Spleen (tissue), 11 donors: ENCODE measurements around the gene HSPB2. TPM values are rescaled to one million over a fixed set of nuclear protein-coding genes. Genes with fewer than 3 reads are reported as not detected.

Source experiments
- DNase-seq: peaks from one replicate; pipeline ENCODE4 v3.0.0-alpha.2; 2020
- H3K27ac ChIP-seq, 8 donors: fragments of 200-600 bp; sonication (generic) in 7 of 8; 1 replicate in 4 of 8; 2 replicates in 4 of 8; pipeline versions ENCODE4 v1.5.0 to v1.8.0; 2016 to 2021; ENCODE audit warnings: inconsistent platforms in 4 of 8, mild to moderate bottlenecking in 4 of 8, moderate library complexity in 1 of 8
- H3K27me3 ChIP-seq, 7 donors: fragments of 200-600 bp; sonication (generic) in 6 of 7; replicated peaks in 1 of 7; 1 replicate in 4 of 7; 2 replicates in 3 of 7; pipeline versions ENCODE4 v1.5.0 to v1.8.0; 2016 to 2021; ENCODE audit warnings: inconsistent platforms in 3 of 7, mild to moderate bottlenecking in 1 of 7
- H3K36me3 ChIP-seq, 6 donors: fragments of 200-600 bp; sonication (generic) in 5 of 6; 1 replicate in 4 of 6; 2 replicates in 2 of 6; pipeline versions ENCODE4 v1.5.0 to v1.8.0; 2016 to 2021; ENCODE audit warnings: inconsistent platforms in 2 of 6
- H3K4me1 ChIP-seq, 6 donors: fragments of 200-600 bp; sonication (generic) in 5 of 6; 1 replicate in 3 of 6; 2 replicates in 3 of 6; pipeline versions ENCODE4 v1.5.0 to v1.8.0; 2016 to 2021; ENCODE audit warnings: inconsistent platforms in 3 of 6
- H3K4me3 ChIP-seq, 8 donors: fragments of 200-600 bp; sonication (generic) in 7 of 8; 1 replicate in 4 of 8; 2 replicates in 4 of 8; pipeline versions ENCODE4 v1.5.0 to v1.8.0; 2016 to 2021; ENCODE audit warnings: inconsistent platforms in 4 of 8, mild to moderate bottlenecking in 4 of 8, moderate library complexity in 2 of 8
- H3K9me3 ChIP-seq, 8 donors: fragments of 200-600 bp; sonication (generic) in 7 of 8; 1 replicate in 4 of 8; 2 replicates in 4 of 8; pipeline versions ENCODE4 v1.5.0 to v1.8.0; 2016 to 2021; ENCODE audit warnings: inconsistent platforms in 4 of 8
- POLR2A ChIP-seq, 3 donors: fragments of 450-650 bp; IDR thresholded peaks; one replicate each; pipeline ENCODE4 v1.5.1; 2017; ENCODE audit warnings: antibody characterized with exemption in 3 of 3, mild to moderate bottlenecking in 1 of 3
- POLR2AphosphoS5 ChIP-seq, 3 donors: sonication (generic); formaldehyde crosslinking; IDR thresholded peaks; one replicate each; pipeline ENCODE4 v1.5.1; 2017; ENCODE audit warnings: antibody characterized with exemption in 3 of 3
- WGBS, 5 donors: extraction: QIAGEN DNeasy Blood & Tissue Kit in 3 of 5; methylation state at CpG; one replicate each; pipeline versions ENCODE4 v1.1.5 to v1.1.7; 2013 to 2018; 5-methylcytosine and 5-hydroxymethylcytosine counted together
- intact Hi-C: fragments of 100-400 bp; cut with DNase I; formaldehyde crosslinking; loops from one replicate; pipeline ENCODE4 v1.15.0; 2023; ENCODE audit warnings: low total_unique reads
- polyA plus RNA-seq, 3 donors: library from polyadenylated mRNA; stranded (reverse); fragments of 200-250 nt; gene quantifications; one replicate each; pipeline ENCODE4 v1.2.1, GENCODE V29; 2013
- total RNA-seq, 7 donors: library from RNA; depleted of rRNA in 3 of 7; stranded (reverse); fragments of >200 nt in 3 of 7; fragmentation: NEBNext Ultra II Directional in 4 of 7; extraction: Animal tissue kit (Norgen Biotek cat#: 25700) in 4 of 7; gene quantifications; one replicate each; pipeline versions ENCODE4 v1.1.0 to v1.2.1, GENCODE V29; 2016 to 2021
- TF ChIP-seq, protein P1 (sequence below), 11 experiments: fragments of 200-600 bp in 7 of 11; fragments of 450-650 bp in 4 of 11; sonication (generic) in 4 of 11; IDR thresholded peaks in 8 of 11; conservative IDR thresholded peaks in 3 of 11; 1 replicate in 7 of 11; 2 replicates in 4 of 11; pipeline versions ENCODE4 v1.4.0 to v1.8.0; 2016 to 2021; ENCODE audit warnings: antibody characterized with exemption in 11 of 11, inconsistent platforms in 4 of 11, mild to moderate bottlenecking in 1 of 11
- donor health status: healthy with polysubstance abuse.
- donor health status: DM: no; HTN: no; CAD: no; lungs with moderate emphysema.
- donor health status: DM: no; HTN: no; CAD: no.
- donor health status: Bipolar disorder and iron deficiency.
- donor health status: healthy.
- donor health status: DM: no; HTN: no; CAD: no.
- donor health status: DM: yes; HTN: yes; CAD: no.

HSPB2 gene
- total and polyA plus RNA-seq, 10 donors: 0.60 to 6.0 (median 1.8) TPM; not detected in 2

DNA sequence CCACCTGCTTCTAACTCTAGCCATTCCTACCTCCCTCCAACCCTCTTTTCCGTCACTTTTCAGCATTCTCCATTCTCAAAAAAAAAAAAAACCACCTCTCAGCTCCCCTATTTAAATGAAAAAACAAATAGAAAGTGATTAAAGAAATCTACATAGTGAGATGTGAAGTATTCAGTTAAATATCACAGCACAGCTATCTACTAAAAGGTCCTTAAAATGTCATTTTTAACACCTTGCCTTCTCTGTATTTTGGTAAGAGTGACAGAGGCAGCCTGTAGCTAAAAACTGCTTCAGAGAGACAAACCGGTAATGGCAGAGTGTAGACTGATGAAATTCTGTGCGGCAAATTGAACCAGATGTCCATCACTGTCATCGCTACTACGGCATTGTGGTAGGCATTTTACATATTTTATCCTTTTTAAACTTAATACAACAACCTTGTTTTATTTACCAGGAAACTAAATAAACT lies 40.8 kb upstream of the HSPB2 start:
- Histone ChIP-seq H3K4me3 (peak overlapping the region; percentile 81 to 98 (median 92)), H3K36me3 (peaks cover 0 to 45% (median 23%) of the 10 kb centered on the region in 6 donors), H3K27ac (peak overlapping the region; percentile 91 to 96 (median 93)), H3K27me3 (no peaks in the 10 kb centered on the region), H3K9me3 (no peaks in the 10 kb centered on the region), H3K4me1 (peaks cover 9 to 38% (median 20%) of the 10 kb centered on the region in 6 donors)
- no peak for DNase-seq
- intact Hi-C loops: no loop called here
- TF ChIP-seq POLR2AphosphoS5 (IDR thresholded peaks at IDR 0.05) (no peak), POLR2A (IDR thresholded peaks at IDR 0.05) (no peak)
- TF ChIP-seq, protein P1, sequence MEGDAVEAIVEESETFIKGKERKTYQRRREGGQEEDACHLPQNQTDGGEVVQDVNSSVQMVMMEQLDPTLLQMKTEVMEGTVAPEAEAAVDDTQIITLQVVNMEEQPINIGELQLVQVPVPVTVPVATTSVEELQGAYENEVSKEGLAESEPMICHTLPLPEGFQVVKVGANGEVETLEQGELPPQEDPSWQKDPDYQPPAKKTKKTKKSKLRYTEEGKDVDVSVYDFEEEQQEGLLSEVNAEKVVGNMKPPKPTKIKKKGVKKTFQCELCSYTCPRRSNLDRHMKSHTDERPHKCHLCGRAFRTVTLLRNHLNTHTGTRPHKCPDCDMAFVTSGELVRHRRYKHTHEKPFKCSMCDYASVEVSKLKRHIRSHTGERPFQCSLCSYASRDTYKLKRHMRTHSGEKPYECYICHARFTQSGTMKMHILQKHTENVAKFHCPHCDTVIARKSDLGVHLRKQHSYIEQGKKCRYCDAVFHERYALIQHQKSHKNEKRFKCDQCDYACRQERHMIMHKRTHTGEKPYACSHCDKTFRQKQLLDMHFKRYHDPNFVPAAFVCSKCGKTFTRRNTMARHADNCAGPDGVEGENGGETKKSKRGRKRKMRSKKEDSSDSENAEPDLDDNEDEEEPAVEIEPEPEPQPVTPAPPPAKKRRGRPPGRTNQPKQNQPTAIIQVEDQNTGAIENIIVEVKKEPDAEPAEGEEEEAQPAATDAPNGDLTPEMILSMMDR (IDR thresholded peaks at IDR 0.05 in 8 of 11, conservative IDR thresholded peaks at IDR 0.05 in 3 of 11): no peak
- WGBS, 5 donors: 61 to 68% (median 64%) methylated on average over 5 of the region's 5 CpGs

DNA sequence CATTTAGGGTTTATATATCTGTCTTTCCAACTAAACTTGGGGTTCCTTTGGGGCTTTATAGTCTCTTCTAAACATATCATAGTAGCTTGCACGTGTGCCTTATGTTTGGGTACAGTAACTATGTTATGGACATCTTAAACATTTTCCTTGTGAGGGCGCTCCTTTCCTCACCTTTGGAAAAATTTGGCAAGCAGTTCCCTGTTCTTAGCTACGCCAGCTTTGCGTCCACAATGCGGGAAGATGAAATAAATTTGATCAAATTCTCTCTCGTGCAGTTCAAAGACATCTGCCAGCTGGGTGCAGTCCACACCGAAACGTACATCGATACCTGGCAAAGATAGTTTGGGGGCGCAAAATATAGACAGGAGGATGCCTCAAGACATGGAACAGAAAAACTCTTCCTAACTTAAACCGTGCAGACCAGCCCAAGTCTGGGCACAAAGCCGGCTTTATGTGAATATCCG lies 34.1 kb upstream of the HSPB2 start:
- TF ChIP-seq, protein P1 (IDR thresholded peaks at IDR 0.05 in 8 of 11, conservative IDR thresholded peaks at IDR 0.05 in 3 of 11): no peak
- TF ChIP-seq POLR2AphosphoS5 (IDR thresholded peaks at IDR 0.05): no peak
- no peak for TF ChIP-seq POLR2A (IDR thresholded peaks at IDR 0.05)
- no peak for DNase-seq
- Histone ChIP-seq H3K9me3 (no peaks in the 10 kb centered on the region), H3K27ac (peak overlapping the region; percentile 93 to 97 (median 96)), H3K36me3 (peaks cover 0 to 28% (median 8%) of the 10 kb centered on the region in 6 donors), H3K4me1 (peaks cover 8 to 30% (median 17%) of the 10 kb centered on the region in 6 donors), H3K4me3 (peak overlapping the region; percentile 32 to 82 (median 68)), H3K27me3 (no peaks in the 10 kb centered on the region)
- intact Hi-C loops: loop anchor here (2.0 kb wide), 1 partner anchor 48 kb away; no protein-coding TSS in a partner anchor
- WGBS, 5 donors: 0 to 2% (median 0%) methylated on average over 13 of the region's 13 CpGs

DNA sequence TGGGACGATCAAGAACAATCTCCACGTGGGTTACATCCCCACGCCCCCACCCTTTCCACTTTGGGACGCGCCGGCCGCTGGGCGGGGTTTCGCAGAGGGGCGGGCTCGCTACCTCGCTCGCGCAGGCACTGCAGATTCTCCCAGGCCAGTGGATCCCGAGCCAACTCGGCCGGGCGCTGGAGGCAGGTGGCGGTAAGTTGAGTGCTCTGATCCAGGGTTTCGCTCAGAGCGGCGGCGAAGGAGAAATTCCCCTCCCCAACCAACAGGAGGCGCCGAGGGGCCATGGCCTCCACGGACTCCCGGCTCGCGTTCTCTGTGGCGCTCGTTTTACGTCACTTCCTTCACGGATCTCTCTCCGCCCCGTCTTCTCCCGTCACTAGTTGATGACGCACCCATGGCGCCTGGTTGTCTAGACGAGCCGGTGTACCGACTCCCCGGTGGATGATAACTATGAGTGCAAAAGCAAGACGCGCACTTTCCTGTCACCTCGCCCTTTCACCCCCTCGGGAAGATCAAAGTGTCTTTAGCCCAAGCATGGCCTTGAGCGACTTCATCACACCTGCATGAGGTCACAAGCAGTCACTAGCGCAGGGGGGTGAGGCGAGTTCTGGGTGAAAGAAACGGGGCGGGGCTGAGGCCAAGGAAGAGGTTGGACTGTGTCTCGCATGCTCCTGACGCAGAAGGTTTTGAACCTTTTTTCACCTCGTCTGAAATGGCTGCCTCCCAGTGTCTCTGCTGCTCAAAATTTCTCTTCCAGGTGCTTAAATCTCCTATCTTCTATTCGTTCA lies 33.5 kb upstream of the HSPB2 start, which contains the start of the genes CFAP68 and FDXACB1:
CFAP68 (plus strand) TSS at position 693 of the 788 bp plus-strand sequence; CDS start at position 713, 20 bp downstream.
FDXACB1 (minus strand) TSS at position 317 of the 788 bp plus-strand sequence; CDS start at position 284, 33 bp downstream.
- H3K27ac ChIP-seq: peak within 1 kb of the TSS; percentile 93 to 97 (median 96)
- H3K4me3 ChIP-seq: peak within 1 kb of the TSS; percentile 32 to 82 (median 68)
- H3K9me3 ChIP-seq: no peaks in the 10 kb centered on the region
- peak; percentile 99 for DNase-seq
- no peaks in the 10 kb centered on the region for H3K27me3 ChIP-seq
- intact Hi-C loops: loop anchor here (2.0 kb wide), 1 partner anchor 48 kb away; no protein-coding TSS in a partner anchor
- peaks cover 8 to 30% (median 17%) of the 10 kb centered on the region in 6 donors for H3K4me1 ChIP-seq
- WGBS, 5 donors: 0 to 1% (median 0%) methylated on average over 35 to 55 of the region's 55 CpGs
- peaks cover 0 to 33% (median 8%) of the 10 kb centered on the region in 6 donors for H3K36me3 ChIP-seq
- TF ChIP-seq POLR2AphosphoS5 (IDR thresholded peaks at IDR 0.05) (peak; percentile 90 to 95 (median 91)), POLR2A (IDR thresholded peaks at IDR 0.05) (peak in 2 of 3 donors; percentile 25 to 63)
- TF ChIP-seq, protein P1 (IDR thresholded peaks at IDR 0.05 in 8 of 11, conservative IDR thresholded peaks at IDR 0.05 in 3 of 11): peak; percentile 78 to 97 (median 94)
